LNCaP clone FGC (cell line): ENCODE results near the gene HIC1.

Experiments
- DNase-seq: peaks from one replicate; pipeline ENCODE4 v3.0.0-alpha.2; 2011; ENCODE audit warnings: low read depth
- H3K4me3 ChIP-seq: 2 replicates; pipeline ENCODE4 v1.5.1; 2011; ENCODE audit warnings: mild to moderate bottlenecking, low read depth, low read length, control low read depth
- TF ChIP-seq, protein P1 (sequence below): IDR thresholded peaks from 2 replicates; pipeline ENCODE4 v1.5.1; 2012; ENCODE audit warnings: mild to moderate bottlenecking; ENCODE audit not compliant: control insufficient read depth, insufficient read depth; ENCODE audit errors: extremely low read depth

Gene HIC1

DNA sequence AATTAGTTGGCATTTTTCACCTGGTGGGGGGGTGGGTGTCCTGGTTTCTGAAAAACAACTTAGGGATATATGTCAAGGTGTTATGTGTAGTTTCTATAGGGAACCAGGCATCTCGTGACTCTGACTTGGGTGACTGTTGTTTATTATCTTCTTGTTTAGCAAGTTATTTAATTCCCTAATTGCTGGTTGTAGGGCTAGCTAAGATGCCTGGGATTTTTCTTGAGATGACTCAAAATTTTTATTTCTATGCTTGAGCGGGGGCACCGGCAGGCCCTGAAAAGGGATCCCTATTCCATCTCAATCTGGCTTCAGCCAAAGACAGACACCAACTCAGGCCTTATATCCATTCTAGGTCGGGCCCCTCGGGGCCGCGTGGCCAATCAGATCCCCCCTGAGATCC, 21.8 kb upstream of the HIC1 start:
- TF ChIP-seq, protein P1, sequence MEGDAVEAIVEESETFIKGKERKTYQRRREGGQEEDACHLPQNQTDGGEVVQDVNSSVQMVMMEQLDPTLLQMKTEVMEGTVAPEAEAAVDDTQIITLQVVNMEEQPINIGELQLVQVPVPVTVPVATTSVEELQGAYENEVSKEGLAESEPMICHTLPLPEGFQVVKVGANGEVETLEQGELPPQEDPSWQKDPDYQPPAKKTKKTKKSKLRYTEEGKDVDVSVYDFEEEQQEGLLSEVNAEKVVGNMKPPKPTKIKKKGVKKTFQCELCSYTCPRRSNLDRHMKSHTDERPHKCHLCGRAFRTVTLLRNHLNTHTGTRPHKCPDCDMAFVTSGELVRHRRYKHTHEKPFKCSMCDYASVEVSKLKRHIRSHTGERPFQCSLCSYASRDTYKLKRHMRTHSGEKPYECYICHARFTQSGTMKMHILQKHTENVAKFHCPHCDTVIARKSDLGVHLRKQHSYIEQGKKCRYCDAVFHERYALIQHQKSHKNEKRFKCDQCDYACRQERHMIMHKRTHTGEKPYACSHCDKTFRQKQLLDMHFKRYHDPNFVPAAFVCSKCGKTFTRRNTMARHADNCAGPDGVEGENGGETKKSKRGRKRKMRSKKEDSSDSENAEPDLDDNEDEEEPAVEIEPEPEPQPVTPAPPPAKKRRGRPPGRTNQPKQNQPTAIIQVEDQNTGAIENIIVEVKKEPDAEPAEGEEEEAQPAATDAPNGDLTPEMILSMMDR = no peak
- H3K4me3 ChIP-seq = no peak overlapping the region
- no peak for DNase-seq

DNA sequence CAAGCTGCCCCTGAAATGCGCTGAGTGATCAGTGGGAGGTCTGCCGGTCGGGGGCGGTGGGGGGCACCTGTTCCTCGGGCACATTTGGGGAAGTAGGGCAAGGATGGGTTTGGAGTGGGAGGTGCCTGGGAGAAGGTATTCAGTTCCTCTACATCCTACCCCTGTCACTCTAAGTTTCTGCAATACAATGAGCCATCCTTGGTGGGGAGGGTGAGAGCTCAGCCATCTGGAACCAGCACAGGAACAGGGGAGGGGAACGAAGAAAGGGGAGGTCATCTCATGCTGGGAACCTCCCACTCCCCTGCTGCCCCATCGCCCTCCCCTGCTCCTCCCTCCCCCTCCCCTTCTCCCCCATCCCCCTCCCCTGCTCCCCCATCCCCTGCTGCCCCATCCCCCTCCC, 20.7 kb upstream of the HIC1 start:
- DNase-seq = no peak
- TF ChIP-seq, protein P1 = no peak
- H3K4me3 ChIP-seq = no peak overlapping the region

DNA sequence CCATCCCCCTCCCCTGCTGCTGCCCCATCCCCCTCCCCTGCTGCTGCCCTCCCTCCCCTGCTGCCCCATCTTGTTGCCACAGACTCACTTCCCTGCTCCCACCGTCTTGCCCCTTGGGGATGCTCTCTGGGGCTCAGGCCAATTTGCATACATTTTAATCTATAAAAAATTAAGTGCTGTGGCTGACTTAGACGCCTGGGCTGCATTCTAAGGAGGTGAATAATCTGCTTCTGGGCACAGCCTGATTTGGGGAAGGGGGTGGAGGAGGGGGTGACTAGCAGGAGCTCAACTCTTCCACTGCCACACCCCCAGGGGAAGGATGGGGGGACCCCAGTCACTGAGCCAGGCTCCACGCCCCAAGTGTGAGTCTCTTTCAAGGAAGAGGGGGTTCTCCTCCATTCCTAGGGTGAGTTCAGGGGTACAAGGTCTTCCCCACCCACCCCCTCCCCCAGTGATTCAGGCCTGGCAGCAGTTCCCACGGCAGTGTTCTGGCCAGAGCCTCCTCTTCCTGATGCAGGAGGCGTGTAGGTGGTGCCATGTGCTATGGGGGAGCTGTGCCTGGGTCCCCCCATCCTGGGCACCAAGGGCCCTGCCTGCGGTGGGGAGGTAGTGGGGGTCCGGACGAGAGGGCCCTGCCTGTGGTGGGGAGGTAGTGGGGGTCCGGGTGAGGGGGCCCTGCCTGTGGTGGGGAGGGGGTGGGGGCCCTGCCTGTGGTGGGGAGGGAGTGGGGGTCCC, 19.9 kb upstream of the HIC1 start:
- no peak for DNase-seq
- no peak overlapping the region for H3K4me3 ChIP-seq
- TF ChIP-seq, protein P1 = no peak

DNA sequence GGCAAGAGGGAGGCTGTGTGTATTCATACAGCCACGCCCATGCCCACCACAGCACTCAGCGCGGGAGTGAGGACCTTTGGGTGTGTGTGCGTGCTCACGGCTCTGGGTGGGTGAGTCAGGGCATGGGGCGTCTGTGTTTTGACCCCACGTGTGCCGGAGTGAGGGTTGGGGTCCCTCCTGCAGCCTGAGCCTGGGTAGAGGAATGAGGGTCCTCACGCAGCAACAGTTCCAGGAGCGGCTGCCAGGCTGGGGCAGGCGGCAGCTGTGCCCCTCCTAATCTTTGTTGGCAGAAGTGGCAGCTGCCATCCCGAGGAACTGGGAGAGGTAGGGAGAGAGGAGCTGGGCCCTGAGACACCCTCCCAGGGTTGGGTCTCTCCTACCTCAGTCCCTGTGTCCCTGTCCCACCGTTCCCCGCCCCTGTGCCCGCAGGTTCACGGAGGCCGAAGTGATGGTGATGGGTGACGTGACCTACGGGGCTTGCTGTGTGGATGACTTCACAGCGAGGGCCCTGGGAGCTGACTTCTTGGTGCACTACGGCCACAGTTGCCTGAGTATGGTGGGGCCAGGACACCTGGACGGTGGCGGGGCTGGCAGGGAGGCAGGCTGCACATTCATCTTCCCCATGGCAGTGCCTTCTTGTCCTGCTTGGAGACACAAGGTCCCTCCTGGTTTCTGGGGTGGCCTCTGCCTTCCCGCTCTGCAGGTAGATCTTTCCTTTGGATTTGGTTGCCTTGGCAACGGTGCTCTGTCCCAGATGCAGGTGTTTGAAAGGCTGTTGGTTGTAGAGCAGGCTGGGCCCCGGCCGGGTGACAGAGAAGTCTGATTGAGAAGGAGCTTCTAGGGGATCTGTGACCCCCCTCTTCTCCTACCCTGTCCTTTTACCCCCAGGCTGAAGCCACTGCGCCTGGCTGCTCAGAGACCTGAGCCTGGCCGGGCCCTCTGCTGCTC, 19.1 kb upstream of the HIC1 start:
- DNase-seq = no peak
- H3K4me3 ChIP-seq = no peak overlapping the region
- TF ChIP-seq, protein P1 = no peak

DNA sequence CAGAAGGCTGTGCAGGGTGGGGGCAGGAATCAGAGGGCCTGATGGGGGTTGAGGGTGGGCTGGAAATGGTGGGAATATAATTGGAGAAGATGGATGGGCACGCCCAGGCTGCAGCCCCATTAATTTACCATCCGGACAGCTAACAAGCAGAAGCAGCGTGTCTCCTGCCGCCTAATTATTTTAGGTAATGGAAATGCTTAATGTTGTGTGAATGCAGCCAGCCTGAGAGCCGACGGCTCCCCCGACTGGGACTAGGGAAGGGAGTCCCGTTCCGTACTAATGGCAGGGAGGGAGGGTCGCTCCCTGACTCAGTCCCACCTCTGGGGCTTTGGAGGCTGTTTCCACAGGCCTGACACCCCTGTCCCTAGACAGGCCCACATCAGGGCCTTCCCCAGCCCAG, 17.7 kb upstream of the HIC1 start:
- no peak for DNase-seq
- TF ChIP-seq, protein P1 = no peak
- no peak overlapping the region for H3K4me3 ChIP-seq

DNA sequence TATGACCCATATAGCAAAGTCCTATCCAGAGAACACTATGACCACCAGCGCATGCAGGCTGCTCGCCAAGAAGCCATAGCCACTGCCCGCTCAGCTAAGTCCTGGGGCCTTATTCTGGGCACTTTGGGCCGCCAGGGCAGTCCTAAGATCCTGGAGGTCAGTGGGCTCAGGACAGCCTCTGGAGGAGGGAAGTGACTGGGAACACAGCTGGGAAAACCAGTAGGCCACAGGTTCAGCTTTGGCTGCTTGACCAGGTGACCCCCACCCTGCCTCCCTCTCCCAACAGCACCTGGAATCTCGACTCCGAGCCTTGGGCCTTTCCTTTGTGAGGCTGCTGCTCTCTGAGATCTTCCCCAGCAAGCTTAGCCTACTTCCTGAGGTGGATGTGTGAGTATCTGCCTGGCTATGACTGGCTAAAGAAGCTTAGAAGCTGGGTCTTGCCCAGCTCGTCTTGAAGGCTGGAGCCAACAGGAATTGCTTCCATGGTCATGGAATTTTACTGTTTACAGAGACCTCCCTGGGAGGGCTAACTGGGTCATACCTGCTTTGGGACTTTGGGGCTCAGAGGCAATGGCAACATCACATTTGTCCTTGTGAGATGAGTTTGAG, 14.6 kb upstream of the HIC1 start:
- no peak for DNase-seq
- no peak overlapping the region for H3K4me3 ChIP-seq
- TF ChIP-seq, protein P1 = no peak
